Stimulated activated CD8-positive, alpha-beta memory T cell treated with anti-CD3 and anti-CD28 coated beads, Interleukin-4, amount 100 ng/mL, for 4 hours (primary cell): ENCODE measurements around the gene CHPT1.
"Not testable (repeated sequence)": the region's sequence is repeated elsewhere in the genome, so short reads cannot be mapped to it uniquely, and the experiment has no call there.

Experiments used
- DNase-seq, 2 donors: peaks; one replicate each; pipeline ENCODE4 v3.0.0-alpha.2; 2020; ENCODE audit warnings: low read depth in 2 of 2, low spot score in 1 of 2

Gene CHPT1

DNA sequence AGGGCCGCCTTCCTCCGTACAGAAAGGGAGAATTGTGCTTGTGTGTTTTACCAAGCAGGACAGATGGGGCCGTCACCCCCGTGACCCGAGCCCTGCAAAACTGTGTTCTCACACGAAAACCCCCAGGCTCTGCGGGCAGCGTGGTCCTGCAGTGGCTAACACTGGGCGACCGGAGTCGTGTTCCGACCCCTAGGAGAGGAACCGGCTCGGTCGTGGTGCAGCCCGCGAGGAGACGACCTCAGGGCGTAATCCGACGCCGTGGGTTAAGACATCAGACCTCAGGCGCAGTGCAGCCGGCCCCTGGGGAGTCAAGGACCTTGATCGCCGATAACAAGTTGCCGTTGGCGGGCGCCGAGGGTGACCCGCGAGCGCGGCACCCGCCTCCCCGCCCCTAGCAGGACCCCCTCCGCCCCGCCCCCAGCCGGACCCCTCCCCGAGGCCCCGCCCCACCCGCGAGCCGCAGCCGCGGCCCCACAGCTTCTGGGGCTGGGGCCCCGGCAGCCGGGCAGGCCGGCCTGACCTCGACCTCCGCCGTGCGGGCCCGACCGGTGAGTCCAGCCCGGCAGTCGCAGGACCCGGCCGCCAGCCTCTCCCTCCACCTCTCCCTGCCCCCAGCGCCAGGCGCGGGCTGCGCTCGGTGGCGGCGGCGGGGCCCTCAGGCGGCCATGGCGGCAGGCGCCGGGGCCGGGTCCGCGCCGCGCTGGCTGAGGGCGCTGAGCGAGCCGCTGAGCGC is at the start of gene CHPT1:
Gene CHPT1, plus strand, starts transcription at position 444 of the 733 bp plus-strand sequence. Its CDS starts 222 bp downstream, at position 666.
- DNase-seq, result peak; percentile 9 to 31

DNA sequence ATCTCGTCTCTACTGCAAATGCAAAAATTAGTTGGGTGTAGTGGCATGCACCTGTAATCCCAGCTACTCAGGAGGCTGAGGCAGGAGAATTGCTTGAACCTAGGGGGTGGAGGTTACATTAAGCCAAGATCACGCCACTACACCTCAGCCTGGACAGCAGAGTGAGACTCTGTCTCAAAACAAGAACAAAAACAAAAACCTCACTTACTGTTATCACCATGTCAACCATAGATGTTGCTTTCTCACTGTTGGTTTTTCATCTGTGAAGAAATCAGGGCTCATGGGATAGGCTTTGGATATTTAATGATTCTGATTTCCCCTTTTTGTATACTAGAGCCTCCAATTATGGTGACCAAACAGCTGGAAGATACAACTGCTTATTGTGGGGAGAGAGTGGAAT is 49.7 kb upstream of the CHPT1 start:
- no peak for DNase-seq

DNA sequence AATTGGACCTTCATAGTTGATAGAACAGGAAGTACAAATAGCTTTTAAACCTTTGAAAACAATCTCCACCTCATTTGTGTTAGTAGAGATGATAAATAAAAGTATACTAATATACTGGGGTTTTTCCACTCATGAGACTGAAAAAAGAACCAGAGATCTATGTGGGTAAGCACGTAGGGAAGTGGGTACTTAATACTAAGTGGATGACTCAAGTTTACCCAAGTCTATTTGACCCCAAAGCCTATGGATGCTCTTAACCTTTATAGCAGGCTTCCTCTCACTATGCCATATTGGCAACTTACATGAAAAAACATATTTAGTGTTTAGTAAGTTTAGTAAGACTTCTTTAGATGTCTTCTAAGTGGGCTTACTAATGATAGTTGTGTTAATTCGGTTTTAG is 49.2 kb upstream of the CHPT1 start:
- DNase-seq, result no peak

DNA sequence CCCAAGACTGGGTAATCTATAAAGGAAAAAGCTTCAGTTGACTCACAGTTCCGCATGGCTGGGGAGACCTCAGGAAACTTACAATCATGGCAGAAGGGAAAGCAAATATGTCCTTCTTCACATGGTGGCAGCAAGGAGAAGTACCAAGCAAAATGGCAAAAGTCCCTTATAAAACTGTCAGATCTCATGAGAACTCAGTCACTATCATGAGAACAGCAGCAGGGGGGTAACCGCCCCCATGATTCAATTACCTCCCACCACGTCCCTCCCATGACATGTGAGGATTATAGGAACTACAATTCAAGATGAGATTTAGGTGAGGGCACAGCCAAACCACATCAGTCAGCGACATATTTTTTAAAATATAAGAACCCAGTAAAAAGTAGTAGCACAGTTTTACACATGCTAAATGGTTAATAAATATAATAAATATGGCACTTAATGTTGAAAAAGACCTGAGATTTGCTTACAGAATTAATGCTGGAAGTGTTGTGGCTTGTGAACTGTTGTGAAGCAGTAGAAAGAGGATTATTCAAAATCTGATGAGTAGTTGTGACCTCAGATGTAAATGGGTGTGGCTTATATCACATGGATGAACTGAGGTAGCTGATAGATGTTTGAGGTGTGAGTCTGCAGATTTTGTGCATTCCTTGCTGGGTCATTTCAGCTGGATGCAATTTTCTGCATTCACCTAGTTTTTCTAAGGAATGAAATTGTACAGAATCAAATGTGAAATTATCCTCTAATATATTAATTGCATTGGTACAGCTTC is 46.9 kb upstream of the CHPT1 start:
- no peak for DNase-seq

DNA sequence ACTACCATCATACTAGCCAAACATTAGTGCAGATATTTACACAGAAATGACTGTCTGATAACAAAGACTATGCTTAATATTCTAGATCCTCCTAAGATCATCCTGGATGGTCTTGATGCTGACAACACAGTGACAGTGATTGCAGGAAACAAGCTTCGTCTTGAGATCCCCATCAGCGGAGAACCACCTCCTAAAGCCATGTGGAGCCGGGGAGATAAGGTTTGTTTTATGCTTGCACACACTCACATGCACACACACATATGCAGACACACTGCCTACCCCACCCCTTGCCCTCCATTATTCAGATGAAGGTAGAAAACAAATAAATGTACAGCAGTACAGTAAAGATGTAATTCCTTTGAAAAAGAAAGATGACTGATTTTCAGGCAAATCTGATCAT is 44.4 kb upstream of the CHPT1 start:
- DNase-seq, result no peak

DNA sequence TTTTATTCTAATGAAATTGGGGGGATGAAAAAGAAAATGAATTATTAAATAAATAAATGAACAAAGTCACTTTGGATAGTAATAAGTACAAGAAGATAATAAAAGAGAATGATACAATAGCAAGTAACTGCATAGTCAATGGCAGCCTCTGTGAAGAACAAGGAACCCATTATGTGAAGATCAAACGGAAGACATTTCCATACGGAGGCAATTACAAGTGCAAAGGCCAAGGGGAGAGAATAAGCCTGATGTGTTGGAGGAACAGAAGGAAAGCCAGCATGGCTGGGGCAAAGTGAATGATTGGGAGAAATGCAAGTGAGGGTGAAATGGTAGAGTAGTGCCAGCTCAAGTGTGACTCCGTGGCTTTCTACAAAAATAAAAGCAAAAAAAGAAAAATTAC is 43.9 kb upstream of the CHPT1 start:
- no peak for DNase-seq

DNA sequence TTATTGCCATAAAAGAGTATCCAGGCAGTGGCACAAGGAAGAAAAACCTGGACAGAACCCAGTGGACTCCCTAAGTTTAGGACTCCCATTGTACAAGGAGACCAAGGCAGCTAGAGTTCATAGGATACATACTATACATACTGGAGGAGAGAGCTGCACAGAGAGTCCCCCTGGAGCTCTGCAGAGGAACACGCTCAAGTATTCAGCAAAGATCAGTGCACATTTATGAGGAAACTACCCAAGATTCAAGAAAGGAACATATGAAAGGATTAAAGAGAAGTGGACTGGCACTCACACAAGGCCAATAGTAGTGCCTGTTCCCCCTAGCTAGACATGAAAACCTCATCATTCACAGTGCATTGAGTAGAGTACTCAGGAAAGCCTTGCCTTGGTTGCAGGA is 43.0 kb upstream of the CHPT1 start:
- DNase-seq, result no peak

DNA sequence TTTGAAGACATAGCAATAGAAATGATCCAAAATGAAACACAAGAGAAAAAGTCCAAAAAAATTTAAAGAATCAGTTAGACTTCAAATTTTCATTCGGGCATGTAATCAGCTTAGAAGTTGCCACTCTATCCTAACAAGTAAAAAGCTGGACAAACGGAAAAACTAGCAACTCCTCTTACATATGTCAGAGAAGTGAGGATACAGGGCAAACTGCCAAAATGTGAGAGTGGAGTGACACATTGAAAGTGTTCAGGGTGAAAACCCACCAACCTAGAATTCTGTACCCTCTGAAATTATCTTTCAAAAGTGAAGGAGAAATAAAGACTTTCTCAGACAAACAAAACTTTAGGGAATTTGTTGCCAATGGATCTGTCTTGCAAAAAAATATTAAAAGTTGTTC is 42.0 kb upstream of the CHPT1 start:
- DNase-seq, result no peak

DNA sequence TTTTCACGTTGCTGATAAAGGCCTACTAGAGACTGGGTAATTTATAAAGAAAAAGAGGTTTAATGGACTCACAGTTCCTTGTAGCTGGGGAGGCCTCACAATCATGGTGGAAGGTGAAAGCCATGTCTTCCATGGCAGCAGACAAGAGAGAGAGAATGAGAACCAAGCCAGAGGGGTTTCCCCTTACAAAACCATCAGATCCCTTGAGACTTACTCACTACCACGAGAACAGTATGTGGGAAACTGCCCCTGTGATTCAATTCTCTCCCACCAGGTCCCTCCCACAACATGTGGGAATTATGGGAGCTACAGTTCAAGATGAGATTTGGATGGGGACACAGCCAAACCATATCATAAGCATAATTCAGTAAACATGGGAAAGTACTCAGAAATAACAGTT is 36.8 kb upstream of the CHPT1 start:
- not testable (repeated sequence) for DNase-seq

DNA sequence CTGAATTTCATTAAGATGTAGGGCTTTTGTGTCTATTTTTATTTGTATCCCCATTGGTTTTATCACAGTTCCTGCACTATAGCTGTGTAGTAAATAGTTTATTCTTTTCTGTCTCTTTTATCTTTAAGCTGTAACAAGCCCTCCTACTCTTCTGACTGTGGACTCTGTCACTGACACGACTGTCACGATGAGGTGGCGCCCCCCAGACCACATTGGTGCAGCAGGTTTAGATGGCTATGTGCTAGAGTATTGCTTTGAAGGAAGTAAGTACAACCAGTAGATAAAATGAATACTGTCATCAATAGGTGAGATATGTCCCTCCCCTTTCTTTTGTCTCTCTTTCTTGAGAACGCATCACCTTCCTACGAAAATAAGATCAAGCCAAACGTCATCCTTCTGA is 34.1 kb upstream of the CHPT1 start:
- no peak for DNase-seq

DNA sequence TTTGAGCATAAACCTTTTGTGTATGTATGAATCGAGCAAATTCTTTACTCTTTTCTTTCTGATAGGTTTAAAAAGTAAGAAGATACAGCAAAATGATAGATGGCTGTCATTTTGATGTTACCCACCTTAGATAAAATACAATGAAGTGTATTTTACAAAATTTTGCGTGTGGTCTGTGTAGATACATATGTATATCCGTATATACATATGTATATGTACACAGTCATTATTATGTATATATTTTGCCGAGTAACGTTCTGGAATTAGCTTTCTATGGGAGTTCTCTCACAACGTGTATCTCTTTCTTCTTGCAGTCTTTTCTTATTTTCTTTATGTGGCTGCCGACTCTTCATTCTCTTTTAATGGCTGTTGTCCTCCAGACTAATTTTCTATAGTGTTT is 32.4 kb upstream of the CHPT1 start:
- DNase-seq, result no peak

DNA sequence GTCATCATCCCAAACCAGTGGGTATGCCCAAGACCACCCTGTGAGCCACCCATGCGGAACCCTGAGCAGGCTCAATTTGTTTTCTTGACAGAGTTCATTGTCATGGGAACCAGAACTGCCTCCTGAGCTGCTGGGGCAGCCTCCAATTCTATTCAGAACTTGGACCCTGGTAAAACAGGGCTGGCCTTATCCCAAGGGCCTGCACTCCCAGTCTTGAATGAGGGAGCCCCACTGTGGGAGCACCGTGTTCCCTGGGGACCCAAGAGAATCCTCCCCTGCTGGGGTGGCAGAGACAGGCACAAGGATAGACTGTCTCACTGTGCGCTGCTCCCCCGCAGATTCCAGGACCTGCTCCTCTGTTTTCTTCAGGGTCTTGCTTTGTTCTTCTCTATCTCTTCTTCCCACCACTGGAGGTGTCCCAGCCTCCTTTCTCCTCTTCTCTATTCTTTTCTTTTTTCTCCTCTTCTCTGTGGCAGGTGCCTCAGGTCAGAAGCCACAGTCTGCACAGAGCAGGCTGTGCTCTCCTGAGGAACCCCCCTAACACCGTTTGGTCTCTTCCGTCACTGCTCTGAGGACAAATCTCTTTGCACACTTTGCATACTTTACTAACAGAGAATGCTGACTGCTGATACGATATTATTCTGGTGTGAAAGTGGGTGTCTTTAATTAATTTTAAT is 31.2 kb upstream of the CHPT1 start:
- no peak for DNase-seq

DNA sequence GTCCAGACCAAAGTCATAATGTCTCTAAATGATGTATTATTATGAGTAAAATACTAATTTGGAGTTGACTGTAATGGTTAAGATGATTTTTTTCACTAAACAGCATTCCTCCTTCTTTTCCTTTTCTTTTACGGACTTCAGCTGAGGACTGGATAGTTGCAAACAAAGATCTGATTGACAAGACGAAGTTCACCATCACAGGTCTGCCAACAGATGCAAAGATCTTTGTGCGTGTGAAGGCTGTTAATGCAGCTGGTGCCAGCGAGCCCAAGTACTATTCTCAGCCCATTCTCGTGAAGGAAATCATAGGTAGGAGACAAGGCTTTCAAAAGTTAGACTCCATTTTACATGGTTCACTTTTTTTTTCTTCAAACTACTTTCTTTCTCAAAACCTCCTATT is 29.8 kb upstream of the CHPT1 start:
- no peak for DNase-seq

DNA sequence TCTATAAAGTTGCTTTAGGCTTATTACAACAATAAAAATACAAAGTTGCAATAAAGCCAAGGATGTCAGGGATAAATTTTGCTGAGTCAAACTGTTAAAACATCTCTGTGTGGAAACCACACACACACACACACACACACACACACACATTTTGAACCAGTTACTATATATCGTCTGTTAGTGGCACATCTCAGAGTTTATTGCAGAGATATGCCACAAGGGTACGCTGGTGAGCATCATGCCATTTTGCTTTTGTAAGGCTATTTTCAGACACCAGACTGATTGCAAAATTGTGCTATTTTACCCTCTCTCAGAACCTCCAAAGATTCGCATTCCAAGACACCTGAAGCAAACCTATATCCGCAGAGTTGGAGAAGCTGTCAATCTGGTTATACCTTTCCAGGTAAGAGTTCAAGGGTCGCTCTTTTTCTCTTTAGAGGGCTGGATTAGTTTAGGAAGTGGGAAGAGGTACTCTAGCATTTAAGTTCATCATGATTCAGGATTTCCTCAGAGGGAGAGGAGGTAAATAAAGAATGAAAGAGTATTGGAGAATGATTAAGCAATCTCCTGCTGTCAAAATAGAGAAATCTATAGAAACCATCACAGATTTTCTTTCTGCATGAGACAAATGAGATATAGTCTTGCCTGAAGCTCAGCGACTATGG is 27.3 kb upstream of the CHPT1 start:
- no peak for DNase-seq

DNA sequence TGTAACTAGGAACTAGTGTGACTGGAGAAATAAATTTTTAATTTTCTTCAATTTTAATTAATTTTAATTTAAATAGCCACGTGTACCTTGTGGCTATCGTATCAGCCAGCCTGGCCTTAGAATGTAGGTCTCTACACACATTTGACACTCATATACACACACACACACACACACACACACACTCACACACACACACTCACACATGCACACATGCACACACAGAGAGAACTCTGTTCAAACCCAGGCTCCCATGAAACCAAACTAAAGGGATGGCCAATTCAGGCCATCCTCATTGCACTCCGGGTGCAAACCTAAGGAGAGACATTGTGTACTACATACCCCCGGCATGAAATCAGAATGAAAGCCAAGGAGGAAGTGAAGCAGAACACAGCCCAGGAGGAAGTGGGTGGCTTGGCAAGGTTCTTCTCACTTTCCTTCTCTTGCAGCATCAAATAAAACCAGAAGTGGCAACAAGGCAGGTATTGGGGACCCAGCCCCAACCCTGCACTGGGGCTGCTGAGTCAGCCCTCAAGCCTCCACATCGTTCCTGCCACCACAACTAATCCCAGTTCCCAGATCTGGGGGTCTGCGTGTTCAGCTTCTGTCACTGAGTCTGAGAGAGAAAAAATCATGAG is 26.2 kb upstream of the CHPT1 start:
- no peak for DNase-seq

DNA sequence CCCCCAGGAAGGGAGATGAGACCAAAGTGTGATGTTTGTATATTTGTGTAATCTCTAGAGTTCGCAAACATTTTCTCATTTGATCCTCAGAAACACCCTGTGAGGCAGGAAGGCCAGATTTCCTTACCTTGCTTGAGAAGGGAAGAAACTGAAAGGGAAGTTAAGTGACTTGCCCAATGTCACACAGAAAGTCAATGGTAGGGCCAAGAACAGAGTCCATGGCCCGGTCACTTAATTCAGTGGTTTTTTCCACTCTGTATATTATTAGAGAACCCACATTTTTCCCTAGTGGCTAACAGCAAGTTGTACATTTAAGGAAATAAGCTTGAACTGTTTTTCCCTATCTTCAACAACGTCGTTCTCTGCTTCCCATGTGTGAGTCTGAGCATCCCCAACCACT is 25.6 kb upstream of the CHPT1 start:
- no peak for DNase-seq

DNA sequence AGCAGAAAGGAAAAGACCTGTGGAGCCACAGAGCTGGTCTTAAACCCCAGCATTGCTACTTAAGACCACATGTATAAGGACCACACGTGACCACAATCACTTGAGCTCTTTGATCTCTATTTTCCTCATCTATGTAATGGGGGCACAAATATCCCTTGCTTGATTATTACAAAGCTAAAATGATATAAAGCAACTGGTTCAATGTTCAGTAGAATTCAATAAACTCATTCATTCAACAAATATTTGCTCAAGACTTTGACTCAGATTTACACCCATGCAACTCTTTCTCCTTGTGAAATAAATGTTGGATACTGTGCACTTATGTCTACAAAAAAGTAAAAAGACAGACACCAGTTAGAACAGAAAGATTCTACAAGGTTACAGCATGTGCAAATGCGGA is 21.9 kb upstream of the CHPT1 start:
- DNase-seq, result no peak

DNA sequence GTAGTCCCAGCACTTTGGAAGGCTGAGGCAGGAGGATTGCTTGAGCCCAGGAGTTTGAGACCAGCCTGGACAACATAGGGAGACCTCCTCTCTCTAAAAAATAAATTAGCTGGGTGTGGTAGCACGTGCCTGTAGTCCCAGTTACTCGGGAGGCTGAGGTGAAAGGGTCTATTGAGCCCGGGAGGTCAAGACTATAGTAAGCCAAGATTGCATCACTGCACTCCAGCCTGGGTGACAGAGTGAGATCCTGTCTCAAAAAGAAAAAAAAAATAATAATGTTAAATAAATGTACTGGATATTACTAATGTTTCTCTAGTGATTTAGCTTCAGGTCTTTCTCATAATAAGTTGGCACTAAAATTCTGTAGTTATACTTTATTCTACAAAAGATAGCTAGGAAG is 20.9 kb upstream of the CHPT1 start:
- not testable (repeated sequence) for DNase-seq

DNA sequence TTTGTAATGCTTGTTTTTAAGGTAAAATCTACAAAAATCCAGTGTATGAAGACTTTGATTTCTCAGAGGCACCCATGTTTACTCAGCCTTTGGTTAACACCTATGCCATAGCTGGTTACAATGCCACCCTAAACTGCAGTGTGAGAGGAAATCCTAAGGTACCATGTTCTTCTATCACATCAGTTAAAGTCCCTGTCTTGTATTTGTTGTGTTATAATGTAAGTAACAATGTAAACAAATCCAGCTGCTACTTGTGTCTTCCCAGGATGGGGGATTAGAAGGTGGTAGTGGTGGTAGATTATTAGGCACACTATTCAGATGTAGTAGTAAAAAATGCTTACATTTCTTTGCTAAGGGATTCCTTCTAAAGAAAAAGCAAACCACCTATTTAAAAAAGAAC is 19.4 kb upstream of the CHPT1 start:
- DNase-seq, result no peak

DNA sequence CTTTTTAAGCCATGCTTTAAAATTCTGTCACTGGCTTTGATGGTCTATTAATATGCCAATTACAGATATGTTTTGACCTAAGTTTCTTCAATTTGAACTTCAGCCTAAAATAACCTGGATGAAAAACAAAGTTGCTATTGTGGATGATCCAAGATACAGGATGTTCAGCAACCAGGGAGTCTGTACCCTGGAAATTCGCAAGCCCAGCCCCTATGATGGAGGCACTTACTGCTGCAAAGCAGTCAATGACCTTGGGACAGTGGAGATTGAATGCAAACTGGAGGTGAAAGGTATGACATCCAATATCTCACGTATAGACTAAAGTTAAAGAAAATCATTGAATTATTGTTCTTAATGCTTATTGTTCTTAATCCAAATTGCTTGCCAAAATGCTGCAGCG is 17.2 kb upstream of the CHPT1 start:
- DNase-seq, result no peak

DNA sequence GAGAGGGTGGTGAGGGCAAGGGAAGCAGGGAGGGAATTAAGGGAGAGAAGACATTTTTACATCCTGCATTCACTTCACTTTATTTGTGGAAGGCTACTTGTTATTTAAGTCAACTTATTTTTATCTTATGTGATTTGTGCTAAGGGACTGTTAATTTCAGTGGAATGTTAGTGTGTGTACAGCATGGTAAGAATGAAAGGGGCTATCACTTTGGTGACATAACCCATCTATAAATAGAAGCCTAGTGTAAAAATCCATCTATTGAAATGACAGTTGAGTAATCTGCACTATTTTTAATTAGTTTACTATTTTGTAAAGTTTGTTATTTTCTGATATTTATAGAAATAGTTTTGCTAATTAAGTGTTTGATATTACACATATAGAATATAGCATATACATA is 16.8 kb upstream of the CHPT1 start:
- DNase-seq, result no peak
